SK-N-SH (cell line): ENCODE measurements around the gene PDILT.

Experiments used
- CTCF ChIP-seq: fragments of 200-600 bp; sonication (generic); IDR thresholded peaks from 2 replicates; pipeline ENCODE4 v1.6.1; 2017; ENCODE audit warnings: antibody characterized with exemption, mild to moderate bottlenecking, moderate library complexity
- FOXM1 ChIP-seq: IDR thresholded peaks from 2 replicates; pipeline ENCODE4 v1.4.0; 2012; ENCODE audit warnings: low read depth, mild to moderate bottlenecking
- JUND ChIP-seq: IDR thresholded peaks from 2 replicates; pipeline ENCODE4 v1.4.0; 2012
- MAX ChIP-seq: IDR thresholded peaks from 2 replicates; pipeline ENCODE4 v1.4.0; 2012; ENCODE audit warnings: low read depth
- NFIC ChIP-seq: IDR thresholded peaks from 2 replicates; pipeline ENCODE4 v1.4.0; 2012; ENCODE audit warnings: borderline replicate concordance
- RAD21 ChIP-seq: IDR thresholded peaks from 2 replicates; pipeline ENCODE4 v1.6.1; 2012; ENCODE audit warnings: mild to moderate bottlenecking, low read length
- REST ChIP-seq: IDR thresholded peaks from 2 replicates; pipeline ENCODE4 v1.6.1; 2012; ENCODE audit warnings: mild to moderate bottlenecking, low read depth, low read length, moderate library complexity
- RFX5 ChIP-seq: IDR thresholded peaks from 2 replicates; pipeline ENCODE4 v1.6.1; 2012; ENCODE audit warnings: mild to moderate bottlenecking, improper control_type of control experiment, low read length
- RXRA ChIP-seq: IDR thresholded peaks from 2 replicates; pipeline ENCODE4 v1.4.0; 2012; ENCODE audit warnings: low read depth, mild to moderate bottlenecking, borderline replicate concordance
- SIN3A ChIP-seq: IDR thresholded peaks from 2 replicates; pipeline ENCODE4 v1.6.1; 2012; ENCODE audit warnings: low read depth, mild to moderate bottlenecking, low read length, moderate library complexity, borderline replicate concordance
- TAF1 ChIP-seq: IDR thresholded peaks from 2 replicates; pipeline ENCODE4 v1.6.1; 2012; ENCODE audit warnings: low read depth, mild to moderate bottlenecking, low read length, moderate library complexity, borderline replicate concordance
- USF1 ChIP-seq: IDR thresholded peaks from 2 replicates; pipeline ENCODE4 v1.4.0; 2012; ENCODE audit warnings: low read depth, borderline replicate concordance
- USF2 ChIP-seq: fragments of 150-350 bp; IDR thresholded peaks from 2 replicates; pipeline ENCODE4 v1.6.1; 2017; ENCODE audit warnings: antibody characterized with exemption, low read length, low read depth, borderline replicate concordance

- no peak for TF ChIP-seq CTCF
- TF ChIP-seq JUND: no peak
- TF ChIP-seq SIN3A: no peak
- no peak for TF ChIP-seq RAD21
- no peak for TF ChIP-seq TAF1
- TF ChIP-seq REST: no peak
- TF ChIP-seq NFIC: no peak
- TF ChIP-seq USF1: no peak
- TF ChIP-seq FOXM1: no peak
- TF ChIP-seq MAX: no peak
- no peak for TF ChIP-seq RFX5
- no peak for TF ChIP-seq USF2
- TF ChIP-seq RXRA: no peak
Observed at GRCh38 chr16:20353379-20353778, 51.2 kb downstream of the PDILT start.
